Measurements from ENCODE around the gene PHACTR1.
"Not testable (repeated sequence)": the region's sequence is repeated elsewhere in the genome, so short reads cannot be mapped to it uniquely, and the experiment has no call there.

PHACTR1 gene

GRCh38 chr6:12916006-12916405, 199.4 kb downstream of the PHACTR1 start:
- DNase-seq = no peak

- no peak for DNase-seq
Measured at GRCh38 chr6:12916420-12917136, 200.0 kb downstream of the PHACTR1 start.

GRCh38 chr6:12921467-12921866, 204.9 kb downstream of the PHACTR1 start:
- DNase-seq = no peak

- no peak for DNase-seq
Measured at GRCh38 chr6:12923644-12924235, 207.2 kb downstream of the PHACTR1 start.

GRCh38 chr6:12924911-12925310, 208.3 kb downstream of the PHACTR1 start:
- DNase-seq = no peak

GRCh38 chr6:12927746-12928145, 211.2 kb downstream of the PHACTR1 start:
- no peak for DNase-seq

GRCh38 chr6:12929678-12930077, 213.1 kb downstream of the PHACTR1 start:
- DNase-seq = no peak

GRCh38 chr6:12931639-12932038, 215.1 kb downstream of the PHACTR1 start:
- DNase-seq = no peak

- no peak for DNase-seq
Measured at GRCh38 chr6:12935637-12936036, 219.1 kb downstream of the PHACTR1 start.

GRCh38 chr6:12937971-12938370, 221.4 kb downstream of the PHACTR1 start:
- DNase-seq = no peak

GRCh38 chr6:12939314-12939713, 222.7 kb downstream of the PHACTR1 start:
- no peak for DNase-seq

GRCh38 chr6:12941422-12941821, 224.9 kb downstream of the PHACTR1 start:
- no peak for DNase-seq

- no peak for DNase-seq
Measured at GRCh38 chr6:12943549-12943948, 227.0 kb downstream of the PHACTR1 start.

GRCh38 chr6:12944001-12944400, 227.4 kb downstream of the PHACTR1 start:
- DNase-seq = no peak

- not testable (repeated sequence) for DNase-seq
Measured at GRCh38 chr6:12944528-12944927, 228.0 kb downstream of the PHACTR1 start.

- no peak for DNase-seq
Measured at GRCh38 chr6:12947151-12947871, 230.7 kb downstream of the PHACTR1 start.

GRCh38 chr6:12947967-12948366, 231.4 kb downstream of the PHACTR1 start:
- DNase-seq = no peak

- DNase-seq = no peak
Measured at GRCh38 chr6:12950976-12951375, 234.4 kb downstream of the PHACTR1 start.

GRCh38 chr6:12951415-12951814, 234.8 kb downstream of the PHACTR1 start:
- no peak for DNase-seq

- no peak for DNase-seq
Measured at GRCh38 chr6:12952318-12952717, 235.8 kb downstream of the PHACTR1 start.

- no peak for DNase-seq
Measured at GRCh38 chr6:12955956-12956355, 239.4 kb downstream of the PHACTR1 start.

- DNase-seq = no peak
Measured at GRCh38 chr6:12956991-12957320, 240.4 kb downstream of the PHACTR1 start.

GRCh38 chr6:12957321-12958051, 240.9 kb downstream of the PHACTR1 start:
- DNase-seq = peak; percentile 0

Data from CD4-positive, alpha-beta T cell treated with Interleukin-21 for 1 hour (primary cell).